GM12865 (cell line): ENCODE results near the gene HOXC10.

Source experiments
- DNase-seq: peaks from one replicate; pipeline ENCODE4 v3.0.0; 2010; ENCODE audit warnings: low read depth
- H3K4me3 ChIP-seq: 2 replicates; pipeline ENCODE4 v1.5.1; 2011; ENCODE audit warnings: mild to moderate bottlenecking, low read depth, low read length, control low read depth
- TF ChIP-seq, protein P1 (sequence below): IDR thresholded peaks from 2 replicates; pipeline ENCODE4 v1.5.1; 2011; ENCODE audit warnings: low read length, control low read depth, low read depth, inconsistent platforms; ENCODE audit not compliant: insufficient read depth; ENCODE audit errors: missing control alignments

HOXC10 gene

DNA sequence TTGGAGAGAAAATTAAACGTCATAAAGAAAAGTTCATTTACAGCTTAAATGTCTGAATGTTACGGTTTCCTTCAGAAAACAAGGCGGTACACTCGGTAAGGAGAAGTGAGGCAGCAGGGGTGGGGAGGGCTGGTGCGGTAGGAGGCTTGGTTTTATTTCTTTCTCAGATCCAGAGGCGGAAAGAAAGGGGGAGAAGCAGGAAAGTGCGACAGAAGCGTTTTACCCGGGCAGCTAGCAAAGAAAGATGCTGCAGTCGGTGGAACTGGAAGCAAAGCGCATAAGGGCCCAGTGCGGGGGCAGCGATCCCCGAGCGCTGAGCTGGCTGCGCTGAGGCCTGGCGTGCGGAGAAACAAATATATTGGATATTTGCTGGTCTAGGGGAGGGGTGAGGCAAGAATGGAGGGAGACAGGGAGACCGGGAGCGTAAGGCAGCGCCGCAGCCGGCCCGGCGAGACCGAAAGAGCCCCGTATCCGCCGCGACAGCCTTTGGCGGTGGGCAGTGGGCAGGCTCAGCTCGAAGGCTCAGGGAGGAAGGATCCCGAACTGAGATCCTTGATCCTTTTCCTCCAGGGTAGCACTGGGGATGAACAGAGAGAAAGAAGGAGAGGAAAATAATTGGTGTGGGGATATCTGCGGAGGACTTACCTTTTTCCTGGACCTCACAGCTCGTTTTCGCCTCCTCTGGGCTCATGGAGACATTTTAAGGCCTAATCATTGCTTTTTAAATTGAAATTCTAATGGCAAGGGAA is 18.4 kb upstream of the HOXC10 start:
- no peak overlapping the region for H3K4me3 ChIP-seq
- TF ChIP-seq, protein P1, sequence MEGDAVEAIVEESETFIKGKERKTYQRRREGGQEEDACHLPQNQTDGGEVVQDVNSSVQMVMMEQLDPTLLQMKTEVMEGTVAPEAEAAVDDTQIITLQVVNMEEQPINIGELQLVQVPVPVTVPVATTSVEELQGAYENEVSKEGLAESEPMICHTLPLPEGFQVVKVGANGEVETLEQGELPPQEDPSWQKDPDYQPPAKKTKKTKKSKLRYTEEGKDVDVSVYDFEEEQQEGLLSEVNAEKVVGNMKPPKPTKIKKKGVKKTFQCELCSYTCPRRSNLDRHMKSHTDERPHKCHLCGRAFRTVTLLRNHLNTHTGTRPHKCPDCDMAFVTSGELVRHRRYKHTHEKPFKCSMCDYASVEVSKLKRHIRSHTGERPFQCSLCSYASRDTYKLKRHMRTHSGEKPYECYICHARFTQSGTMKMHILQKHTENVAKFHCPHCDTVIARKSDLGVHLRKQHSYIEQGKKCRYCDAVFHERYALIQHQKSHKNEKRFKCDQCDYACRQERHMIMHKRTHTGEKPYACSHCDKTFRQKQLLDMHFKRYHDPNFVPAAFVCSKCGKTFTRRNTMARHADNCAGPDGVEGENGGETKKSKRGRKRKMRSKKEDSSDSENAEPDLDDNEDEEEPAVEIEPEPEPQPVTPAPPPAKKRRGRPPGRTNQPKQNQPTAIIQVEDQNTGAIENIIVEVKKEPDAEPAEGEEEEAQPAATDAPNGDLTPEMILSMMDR: no peak
- DNase-seq: no peak

DNA sequence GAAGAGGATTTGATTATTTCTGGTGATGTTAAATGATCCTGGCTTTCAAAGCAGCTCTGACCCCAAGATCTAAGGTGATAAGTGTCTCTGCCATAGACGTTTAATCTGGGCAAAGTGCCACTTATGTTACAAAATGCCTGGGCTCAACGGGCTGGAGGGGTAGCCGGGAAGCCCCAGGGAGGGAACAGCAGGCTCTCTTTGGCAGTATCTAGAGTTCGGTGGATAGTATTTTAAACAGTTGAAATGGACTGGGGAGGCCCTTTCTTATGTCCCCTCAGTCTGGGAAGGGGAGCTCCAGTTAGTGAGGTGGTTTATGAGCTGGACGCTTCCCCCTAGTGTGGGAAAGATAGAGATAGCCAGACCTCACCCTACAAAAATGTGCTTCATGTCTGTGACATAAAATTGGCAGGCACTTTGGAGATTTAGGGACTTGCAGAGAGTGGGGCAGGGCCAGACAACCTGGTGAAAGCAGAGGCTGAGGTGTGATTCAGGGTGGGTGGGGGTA is 17.5 kb upstream of the HOXC10 start:
- H3K4me3 ChIP-seq: no peak overlapping the region
- no peak for DNase-seq
- TF ChIP-seq, protein P1: no peak

DNA sequence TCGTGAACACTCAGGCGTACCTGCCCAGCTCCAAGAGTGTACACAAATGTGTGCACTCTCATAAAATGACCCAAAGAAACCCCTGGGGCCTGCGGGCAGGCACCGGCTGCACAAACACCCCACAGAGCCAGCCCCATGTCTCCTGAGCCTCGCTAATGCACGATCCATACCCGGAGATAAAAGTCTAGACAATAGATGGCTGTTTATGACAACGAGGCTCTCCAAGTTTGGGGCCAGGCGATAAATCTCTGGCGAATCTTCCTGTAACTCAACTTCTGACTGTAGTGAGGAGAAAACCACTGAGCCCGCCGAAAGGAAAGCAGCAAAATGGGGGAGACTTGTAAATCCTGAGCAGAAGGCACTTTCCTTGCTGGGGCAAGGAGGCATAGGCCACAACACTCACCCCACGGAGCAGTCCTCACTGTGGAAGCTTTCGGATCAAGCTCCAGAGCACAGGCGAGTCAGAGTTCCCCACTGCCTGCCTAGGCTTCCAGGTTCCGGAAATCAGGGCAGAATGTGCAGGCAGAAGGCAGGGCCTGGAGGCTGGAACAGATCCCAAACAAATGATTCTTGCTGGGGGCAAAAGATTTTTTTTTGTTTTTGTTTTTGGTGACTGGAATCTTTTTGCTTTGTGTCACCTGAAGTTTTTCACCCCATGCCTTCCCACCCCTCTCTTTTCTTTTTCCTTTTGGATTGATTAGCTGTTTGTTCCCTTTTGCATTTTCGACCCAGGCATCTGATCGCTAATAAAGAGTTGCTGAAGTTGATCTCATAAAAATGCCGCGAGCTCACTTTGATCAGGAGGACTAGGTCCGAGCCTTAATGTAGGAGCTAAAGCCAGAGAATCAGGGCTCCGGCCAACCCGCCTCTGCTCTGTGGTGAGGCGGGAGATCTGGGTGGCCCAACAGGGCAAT is 16.5 kb upstream of the HOXC10 start:
- no peak overlapping the region for H3K4me3 ChIP-seq
- TF ChIP-seq, protein P1: no peak
- no peak for DNase-seq

DNA sequence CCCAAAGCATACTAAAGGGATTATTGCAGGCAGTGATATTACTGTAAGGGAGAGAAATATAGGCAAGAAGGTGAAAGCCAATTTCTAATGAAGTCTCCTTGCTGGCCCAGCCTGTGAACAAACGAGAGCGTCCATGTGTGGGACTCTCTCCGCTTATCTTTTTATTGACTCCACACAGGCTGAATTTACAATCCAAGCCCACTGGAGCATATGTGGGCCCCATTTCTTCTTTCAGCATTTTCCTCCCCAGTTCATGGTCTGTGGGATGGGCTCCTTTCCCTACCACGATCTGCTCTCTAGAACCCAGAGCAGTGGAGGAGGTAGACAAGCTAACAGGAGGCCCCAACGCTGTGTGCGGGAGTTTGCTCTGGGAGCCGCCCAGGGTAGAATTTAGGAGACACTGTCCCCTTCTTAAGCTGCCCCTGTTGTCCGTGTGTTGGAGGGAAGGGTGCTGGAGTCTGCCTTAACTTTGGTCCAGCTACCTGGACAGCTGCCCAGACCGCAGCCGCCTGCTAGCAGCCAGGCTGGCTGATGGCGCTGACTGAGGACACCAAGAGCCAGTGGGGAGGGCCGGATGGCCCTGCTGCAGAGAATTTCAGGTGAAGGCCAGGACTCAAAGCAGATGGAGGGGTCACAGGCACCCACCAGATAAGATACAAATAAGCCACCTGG is 15.2 kb upstream of the HOXC10 start:
- H3K4me3 ChIP-seq: no peak overlapping the region
- TF ChIP-seq, protein P1: no peak
- DNase-seq: no peak

DNA sequence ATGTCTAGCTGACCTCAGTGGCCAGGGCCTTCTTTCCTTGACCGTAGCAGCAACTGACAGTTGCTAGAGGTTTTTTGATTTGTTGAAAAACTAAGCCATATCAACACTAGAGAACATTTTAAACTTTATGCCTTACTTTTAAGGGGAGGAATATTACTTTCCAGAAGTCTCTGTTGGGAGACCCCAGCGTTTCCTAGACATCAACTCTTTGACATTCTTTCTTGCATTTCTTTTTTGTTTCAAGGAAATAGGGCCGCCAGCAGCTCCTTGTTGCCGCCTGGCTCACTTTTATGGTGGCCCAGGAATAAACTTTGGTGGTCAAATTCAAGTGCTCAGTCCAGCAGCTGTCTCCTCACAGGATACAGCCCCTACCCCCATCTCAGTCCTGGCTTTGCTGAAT is 14.5 kb upstream of the HOXC10 start:
- TF ChIP-seq, protein P1: no peak

DNA sequence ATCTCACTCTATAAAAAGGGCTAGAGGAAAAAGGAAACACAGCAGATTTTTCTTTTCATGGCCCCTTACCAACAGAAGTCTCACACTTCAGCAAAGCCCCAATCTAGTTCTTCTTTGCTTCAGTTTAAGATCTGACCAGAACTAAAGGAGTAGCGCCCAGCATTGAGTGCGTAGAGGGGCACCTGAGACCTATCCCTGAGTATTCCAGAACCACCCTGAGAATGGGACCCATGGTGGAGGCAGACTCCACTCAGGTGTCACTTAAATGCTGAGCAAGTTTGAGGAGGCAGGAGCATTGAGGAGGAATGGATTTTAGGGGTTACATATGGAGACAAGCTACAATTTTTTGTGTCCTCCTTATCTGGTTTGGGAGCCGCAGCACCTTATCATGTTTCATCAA is 13.8 kb upstream of the HOXC10 start:
- DNase-seq: no peak
- TF ChIP-seq, protein P1: no peak
- no peak overlapping the region for H3K4me3 ChIP-seq

More for the DNA sequence above, 14.5 kb upstream of the HOXC10 start:
- no peak for DNase-seq
- H3K4me3 ChIP-seq: no peak overlapping the region
